ENCODE measurements around the gene C16orf78.

- peak in 3 of 6 experiments; percentile 12 to 32 (median 19) for TF ChIP-seq CTCF (IDR thresholded peaks at IDR 0.05)
- TF ChIP-seq EP300 (IDR thresholded peaks at IDR 0.05), result no peak
- TF ChIP-seq POLR2A (IDR thresholded peaks at IDR 0.05), result no peak
Observed at GRCh38 chr16:49441366-49441780, 67.8 kb downstream of the C16orf78 start.

Data from upper lobe of left lung (tissue), 4 donors.